C4-2B (cell line): ENCODE measurements around the gene IQSEC1.

Experiments used
- ZFX ChIP-seq: fragments of 450-650 bp; IDR thresholded peaks from 2 replicates; pipeline ENCODE4 v1.6.1; 2017
- TF ChIP-seq, protein P1 (sequence below): fragments of 450-650 bp; conservative IDR thresholded peaks from 2 replicates; pipeline ENCODE4 v1.5.1; 2017; ENCODE audit warnings: mild to moderate bottlenecking

DNA sequence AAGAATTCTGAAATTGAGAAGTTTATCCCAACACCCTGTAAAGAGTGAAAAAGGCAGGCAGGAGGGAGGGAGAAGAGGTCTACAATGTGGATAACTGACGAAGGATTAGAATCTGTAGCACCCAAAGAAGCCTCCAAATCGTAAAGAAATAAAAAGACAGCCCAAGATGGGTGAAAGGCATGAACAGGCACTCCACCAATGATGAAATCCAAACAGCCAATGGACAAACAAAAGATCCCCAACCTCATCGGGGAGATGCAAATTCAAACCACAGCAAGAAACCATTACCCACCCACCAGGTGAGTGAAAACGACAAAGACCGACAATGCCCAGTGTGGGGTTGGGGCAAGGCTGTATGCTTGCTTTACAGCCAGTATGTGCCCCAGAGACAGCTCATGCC lies 85.6 kb downstream of the IQSEC1 start:
- TF ChIP-seq, protein P1, sequence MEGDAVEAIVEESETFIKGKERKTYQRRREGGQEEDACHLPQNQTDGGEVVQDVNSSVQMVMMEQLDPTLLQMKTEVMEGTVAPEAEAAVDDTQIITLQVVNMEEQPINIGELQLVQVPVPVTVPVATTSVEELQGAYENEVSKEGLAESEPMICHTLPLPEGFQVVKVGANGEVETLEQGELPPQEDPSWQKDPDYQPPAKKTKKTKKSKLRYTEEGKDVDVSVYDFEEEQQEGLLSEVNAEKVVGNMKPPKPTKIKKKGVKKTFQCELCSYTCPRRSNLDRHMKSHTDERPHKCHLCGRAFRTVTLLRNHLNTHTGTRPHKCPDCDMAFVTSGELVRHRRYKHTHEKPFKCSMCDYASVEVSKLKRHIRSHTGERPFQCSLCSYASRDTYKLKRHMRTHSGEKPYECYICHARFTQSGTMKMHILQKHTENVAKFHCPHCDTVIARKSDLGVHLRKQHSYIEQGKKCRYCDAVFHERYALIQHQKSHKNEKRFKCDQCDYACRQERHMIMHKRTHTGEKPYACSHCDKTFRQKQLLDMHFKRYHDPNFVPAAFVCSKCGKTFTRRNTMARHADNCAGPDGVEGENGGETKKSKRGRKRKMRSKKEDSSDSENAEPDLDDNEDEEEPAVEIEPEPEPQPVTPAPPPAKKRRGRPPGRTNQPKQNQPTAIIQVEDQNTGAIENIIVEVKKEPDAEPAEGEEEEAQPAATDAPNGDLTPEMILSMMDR = no peak
- TF ChIP-seq ZFX = no peak
